ENCODE data around the gene TP53I11.

TP53I11 gene

GRCh38 chr11:44884056-44884455, 66.6 kb downstream of the TP53I11 start:
- H3K9me3 ChIP-seq (ENCODE audit: severe bottlenecking): no peaks in the 10 kb centered on the region
- DNase-seq: no peak
- no peak overlapping the region for H3K27ac ChIP-seq
- H3K36me3 ChIP-seq: no peaks in the 10 kb centered on the region
- no peaks in the 10 kb centered on the region for H3K27me3 ChIP-seq (ENCODE audit: insufficient read depth, low read depth, severe bottlenecking)
- no peak overlapping the region for H3K4me3 ChIP-seq (ENCODE audit: low read depth, low read length)
- no peak for TF ChIP-seq CTCF (IDR thresholded peaks at IDR 0.05; ENCODE audit: low read depth, low read length)

GRCh38 chr11:44883277-44883676, 67.4 kb downstream of the TP53I11 start:
- no peak for DNase-seq
- H3K9me3 ChIP-seq (ENCODE audit: severe bottlenecking): no peaks in the 10 kb centered on the region
- TF ChIP-seq CTCF (IDR thresholded peaks at IDR 0.05; ENCODE audit: low read depth, low read length): no peak
- H3K27ac ChIP-seq: no peak overlapping the region
- no peaks in the 10 kb centered on the region for H3K27me3 ChIP-seq (ENCODE audit: insufficient read depth, low read depth, severe bottlenecking)
- no peaks in the 10 kb centered on the region for H3K36me3 ChIP-seq
- H3K4me3 ChIP-seq (ENCODE audit: low read depth, low read length): no peak overlapping the region

Measured in WERI-Rb-1 (cell line).